Chondrocyte (in vitro differentiated cells): Measurements from ENCODE around the gene WDR38. TPM values are rescaled to one million over a fixed set of nuclear protein-coding genes. Genes with fewer than 3 reads are reported as not detected.
A peak's percentile ranks its signal among the peaks of the same experiment; 100 is the strongest.

Experiments used
- DNase-seq: peaks from one replicate; pipeline ENCODE4 v3.0.0; 2021; ENCODE audit warnings: mixed read lengths, low spot score
- H3K27ac Mint-ChIP-seq: one replicate; pipeline ENCODE4 v1.8.0; 2021; ENCODE audit warnings: mild to moderate bottlenecking, moderate library complexity, mixed read lengths; ENCODE audit not compliant: unreplicated experiment
- H3K27me3 Mint-ChIP-seq: 2 replicates; pipeline ENCODE4 v1.8.0; 2021; ENCODE audit warnings: low read depth, mixed read lengths
- H3K36me3 Mint-ChIP-seq: 2 replicates; pipeline ENCODE4 v1.8.0; 2021; ENCODE audit warnings: low read depth, mixed read lengths
- H3K4me1 Mint-ChIP-seq: 2 replicates; pipeline ENCODE4 v1.8.0; 2021; ENCODE audit warnings: low read depth, mild to moderate bottlenecking, mixed read lengths
- H3K4me3 Mint-ChIP-seq: one replicate; pipeline ENCODE4 v1.8.0; 2021; ENCODE audit warnings: mild to moderate bottlenecking, moderate library complexity, mixed read lengths; ENCODE audit not compliant: unreplicated experiment
- H3K9me3 Mint-ChIP-seq: 2 replicates; pipeline ENCODE4 v1.8.0; 2021; ENCODE audit warnings: low read depth, mixed read lengths
- total RNA-seq: library from RNA; stranded (reverse); gene quantifications from 3 replicates; pipeline ENCODE4 v1.2.1, GENCODE V29; 2021
- TF ChIP-seq, protein P1 (sequence below): fragments of 200-600 bp; sonication (generic); IDR thresholded peaks from 2 replicates; pipeline ENCODE4 v1.5.0; 2021; ENCODE audit warnings: antibody characterized with exemption, mild to moderate bottlenecking, moderate library complexity

The WDR38 gene
- total RNA-seq, 1 donor from 2014 or later, result not detected

DNA sequence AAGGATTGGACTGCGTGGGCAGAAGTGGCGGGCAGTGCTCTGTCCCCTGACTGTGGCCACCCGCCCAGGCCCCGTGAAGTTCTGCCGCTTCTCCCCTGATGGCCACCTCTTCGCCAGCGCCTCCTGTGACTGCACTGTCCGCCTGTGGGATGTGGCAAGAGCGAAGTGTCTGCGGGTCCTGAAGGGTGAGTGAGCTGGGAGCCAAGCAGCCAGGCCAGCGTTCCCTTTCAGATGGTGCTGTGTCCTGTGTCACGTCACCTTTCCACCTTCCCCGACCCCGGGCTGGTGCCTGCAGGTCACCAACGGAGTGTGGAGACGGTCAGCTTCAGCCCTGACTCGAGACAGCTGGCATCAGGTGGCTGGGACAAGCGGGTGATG is 2.3 kb downstream of the WDR38 start:
- TF ChIP-seq, protein P1, sequence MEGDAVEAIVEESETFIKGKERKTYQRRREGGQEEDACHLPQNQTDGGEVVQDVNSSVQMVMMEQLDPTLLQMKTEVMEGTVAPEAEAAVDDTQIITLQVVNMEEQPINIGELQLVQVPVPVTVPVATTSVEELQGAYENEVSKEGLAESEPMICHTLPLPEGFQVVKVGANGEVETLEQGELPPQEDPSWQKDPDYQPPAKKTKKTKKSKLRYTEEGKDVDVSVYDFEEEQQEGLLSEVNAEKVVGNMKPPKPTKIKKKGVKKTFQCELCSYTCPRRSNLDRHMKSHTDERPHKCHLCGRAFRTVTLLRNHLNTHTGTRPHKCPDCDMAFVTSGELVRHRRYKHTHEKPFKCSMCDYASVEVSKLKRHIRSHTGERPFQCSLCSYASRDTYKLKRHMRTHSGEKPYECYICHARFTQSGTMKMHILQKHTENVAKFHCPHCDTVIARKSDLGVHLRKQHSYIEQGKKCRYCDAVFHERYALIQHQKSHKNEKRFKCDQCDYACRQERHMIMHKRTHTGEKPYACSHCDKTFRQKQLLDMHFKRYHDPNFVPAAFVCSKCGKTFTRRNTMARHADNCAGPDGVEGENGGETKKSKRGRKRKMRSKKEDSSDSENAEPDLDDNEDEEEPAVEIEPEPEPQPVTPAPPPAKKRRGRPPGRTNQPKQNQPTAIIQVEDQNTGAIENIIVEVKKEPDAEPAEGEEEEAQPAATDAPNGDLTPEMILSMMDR, result no peak
- H3K36me3 Mint-ChIP-seq, result peaks cover 15% of the 10 kb centered on the region
- H3K27ac Mint-ChIP-seq, result peak overlapping the region; percentile 49
- no peaks in the 10 kb centered on the region for H3K9me3 Mint-ChIP-seq
- H3K27me3 Mint-ChIP-seq, result no peaks in the 10 kb centered on the region
- H3K4me1 Mint-ChIP-seq, result peaks cover 48% of the 10 kb centered on the region
- no peak overlapping the region for H3K4me3 Mint-ChIP-seq
- DNase-seq, result no peak

DNA sequence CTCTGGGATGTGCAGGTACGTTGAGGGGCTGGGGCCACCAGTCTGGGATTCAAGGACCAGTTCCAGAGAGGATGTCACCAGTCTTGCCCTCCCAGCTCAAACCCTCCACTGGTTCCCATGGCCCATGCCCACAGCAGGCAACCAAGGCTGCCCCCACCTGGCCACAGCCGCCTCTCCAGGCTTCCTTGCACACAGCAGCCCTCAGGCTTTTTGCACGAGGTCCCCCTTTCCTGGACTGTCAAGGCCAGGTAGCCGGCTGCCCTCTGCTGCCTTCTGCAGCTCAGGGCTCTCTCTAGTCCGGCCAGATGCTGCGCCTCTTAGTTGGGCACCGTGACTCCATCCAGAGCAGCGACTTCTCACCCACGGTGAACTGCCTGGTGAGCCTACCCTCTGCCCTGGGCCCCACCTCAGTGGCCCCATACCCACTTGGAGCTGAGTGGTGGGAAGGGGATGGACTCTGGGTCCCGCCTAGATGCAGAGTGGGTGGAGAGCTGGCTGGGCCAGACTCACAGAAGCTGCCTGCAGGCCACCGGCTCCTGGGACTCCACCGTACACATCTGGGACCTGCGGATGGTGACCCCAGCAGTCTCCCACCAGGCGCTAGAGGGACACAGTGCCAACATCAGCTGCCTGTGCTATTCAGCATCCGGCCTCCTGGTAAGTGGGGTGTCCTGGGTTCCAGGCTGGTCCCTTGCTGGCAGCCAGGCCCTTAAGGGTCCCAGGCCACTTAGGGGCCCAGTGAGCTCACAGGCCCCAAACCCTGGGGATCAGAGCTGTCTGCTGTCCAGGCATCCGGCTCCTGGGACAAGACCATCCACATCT is 2.9 kb downstream of the WDR38 start:
- peak overlapping the region; percentile 12 for H3K27ac Mint-ChIP-seq
- no peak overlapping the region for H3K4me3 Mint-ChIP-seq
- H3K36me3 Mint-ChIP-seq, result peaks cover 15% of the 10 kb centered on the region
- TF ChIP-seq, protein P1, result peak; percentile 73
- H3K9me3 Mint-ChIP-seq, result no peaks in the 10 kb centered on the region
- DNase-seq, result no peak
- H3K4me1 Mint-ChIP-seq, result peaks cover 48% of the 10 kb centered on the region
- H3K27me3 Mint-ChIP-seq, result no peaks in the 10 kb centered on the region

DNA sequence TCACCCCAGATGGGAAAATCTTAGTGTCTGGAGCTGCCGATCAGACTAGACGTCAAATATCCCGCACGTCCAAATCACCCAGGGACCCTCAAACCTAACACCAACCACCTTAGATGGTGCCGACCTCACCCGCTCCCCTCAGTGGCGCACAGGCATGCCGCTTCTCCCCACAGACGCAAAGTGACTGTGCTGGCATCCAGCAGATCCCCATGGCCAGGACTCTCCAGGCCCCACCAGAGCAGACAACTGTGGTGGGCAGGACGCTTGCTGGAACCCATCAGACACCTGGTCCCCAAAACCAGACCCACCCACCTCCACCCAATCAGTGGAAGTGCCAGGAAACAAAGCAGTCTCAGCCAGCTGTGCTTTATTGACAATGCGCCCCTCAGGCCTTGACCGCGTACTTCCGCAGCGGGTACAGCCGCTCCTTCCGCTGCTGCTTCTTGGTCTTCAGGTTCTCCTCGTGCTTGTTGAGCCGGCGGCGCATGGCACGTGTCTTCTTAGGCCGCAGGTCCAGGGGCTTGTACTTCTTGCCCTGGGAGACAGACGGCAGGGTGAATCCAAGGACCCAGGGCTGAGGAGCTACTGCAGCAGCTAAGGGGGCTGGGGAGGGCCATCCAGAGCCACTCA is 4.4 kb downstream of the WDR38 start:
- no peaks in the 10 kb centered on the region for H3K27me3 Mint-ChIP-seq
- no peaks in the 10 kb centered on the region for H3K9me3 Mint-ChIP-seq
- no peak overlapping the region for H3K27ac Mint-ChIP-seq
- H3K36me3 Mint-ChIP-seq, result peaks cover 15% of the 10 kb centered on the region
- H3K4me1 Mint-ChIP-seq, result peaks cover 41% of the 10 kb centered on the region
- TF ChIP-seq, protein P1, result no peak
- DNase-seq, result no peak
- H3K4me3 Mint-ChIP-seq, result no peak overlapping the region

DNA sequence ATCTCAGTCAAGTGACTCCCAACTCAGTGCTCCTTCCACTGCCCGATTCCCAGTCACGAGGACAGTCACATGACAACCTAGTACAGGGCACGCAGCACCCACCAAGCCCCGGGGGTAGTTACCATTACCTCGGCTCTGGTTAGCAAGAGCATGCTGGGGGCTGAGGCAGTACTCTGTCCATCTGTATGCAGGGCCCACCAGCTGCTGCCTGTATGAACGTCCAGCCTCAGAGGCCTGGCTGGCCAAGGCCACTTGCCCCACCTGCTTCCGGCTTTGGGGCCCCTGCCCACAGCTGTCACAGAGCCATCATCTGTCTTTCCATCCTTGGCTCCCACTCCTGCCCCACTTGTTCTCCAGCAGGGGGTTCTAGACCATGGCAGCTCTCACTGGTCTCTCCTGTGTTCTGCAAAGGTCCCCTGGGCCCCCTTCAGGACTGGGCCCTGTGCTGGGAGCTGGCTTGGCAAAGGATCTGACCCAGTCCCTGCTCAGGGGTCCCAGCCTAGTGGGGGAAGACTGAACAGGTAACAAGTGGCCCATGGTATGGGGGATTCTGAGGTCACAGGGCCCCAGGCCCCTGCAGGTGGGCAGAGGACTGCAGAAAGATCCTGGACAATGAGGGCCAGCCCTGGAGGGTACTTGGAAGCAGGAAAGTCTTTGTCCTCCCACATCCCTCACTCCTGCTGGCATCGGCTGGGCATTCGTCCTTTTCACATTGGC is 5.2 kb downstream of the WDR38 start:
- Mint-ChIP-seq H3K27me3 (no peaks in the 10 kb centered on the region), H3K9me3 (no peaks in the 10 kb centered on the region), H3K36me3 (peaks cover 15% of the 10 kb centered on the region), H3K4me1 (peaks cover 39% of the 10 kb centered on the region), H3K27ac (no peak overlapping the region), H3K4me3 (no peak overlapping the region)
- no peak for DNase-seq
- TF ChIP-seq, protein P1, result no peak
